GM13977 (cell line): ENCODE data around the gene MORC4.

Source experiments
- DNase-seq: peaks from one replicate; pipeline ENCODE4 v3.0.0; 2012; ENCODE audit warnings: low spot score
- CTCF ChIP-seq: IDR thresholded peaks from 2 replicates; pipeline ENCODE4 v1.5.1; 2012; ENCODE audit warnings: mild to moderate bottlenecking, control low read depth; ENCODE audit not compliant: insufficient read depth; ENCODE audit errors: extremely low read depth, missing control alignments
- in situ Hi-C: fragments of 300-500 bp; cut with MboI; formaldehyde crosslinking; loops from one replicate; pipeline ENCODE4 v1.12.0; 2022; ENCODE audit warnings: low sequenced_read_pairs, low pct_unique_long_range_greater_than_20kb, mixed read lengths, inconsistent platforms; ENCODE audit not compliant: unreplicated experiment

MORC4 gene

DNA sequence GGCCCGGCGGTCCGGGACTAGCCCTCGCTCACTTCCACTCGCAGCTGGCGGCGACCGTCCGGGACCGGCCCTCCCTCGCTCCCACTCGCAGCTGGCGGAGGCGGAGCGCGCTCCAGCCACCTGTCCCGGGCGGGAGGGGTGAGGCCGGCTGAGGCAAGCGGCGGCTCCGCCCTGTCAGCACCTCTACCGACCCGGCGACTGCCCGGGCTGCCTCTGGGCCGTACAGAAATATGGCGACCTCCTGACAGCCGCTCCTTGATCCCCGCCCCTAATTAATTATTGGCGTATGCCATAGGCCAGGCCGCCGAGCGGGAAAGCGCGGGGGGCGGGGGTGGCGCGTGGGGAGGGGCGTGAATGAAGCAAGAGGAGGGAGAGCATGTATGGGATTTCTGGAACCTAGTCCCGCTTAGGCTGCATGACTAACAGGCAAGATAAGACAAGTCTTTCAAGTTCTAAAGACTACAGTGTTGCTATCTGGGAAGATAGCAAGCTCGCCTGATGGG, at the start of gene MORC4:
MORC4 (minus strand) TSS at position 200 of the 503 bp plus-strand sequence. CDS start 243 bp downstream, outside the sequence.
- in situ Hi-C loops, result no loop called here
- TF ChIP-seq CTCF, result no peak
- DNase-seq, result peak; percentile 31

DNA sequence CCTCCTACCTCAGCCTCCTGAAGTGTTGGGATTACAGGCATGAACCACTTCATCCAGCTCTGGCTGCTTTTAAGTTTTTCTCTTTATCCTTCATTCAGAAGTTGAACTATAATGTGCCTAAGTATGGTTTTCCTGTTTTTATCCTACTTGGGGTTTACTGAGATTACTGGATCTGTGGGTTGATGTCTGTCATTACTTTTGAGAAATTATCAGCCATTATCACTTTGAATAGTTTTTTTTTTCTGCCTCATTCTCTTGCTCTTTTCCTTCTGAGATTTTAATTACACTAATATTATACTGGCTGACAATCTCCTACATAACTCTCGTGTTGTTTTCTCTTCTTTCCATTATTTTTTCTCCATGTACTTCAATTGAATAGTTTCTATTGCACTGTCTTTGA, 47.6 kb upstream of the MORC4 start:
- DNase-seq, result no peak
- in situ Hi-C loops, result no loop called here
- no peak for TF ChIP-seq CTCF

DNA sequence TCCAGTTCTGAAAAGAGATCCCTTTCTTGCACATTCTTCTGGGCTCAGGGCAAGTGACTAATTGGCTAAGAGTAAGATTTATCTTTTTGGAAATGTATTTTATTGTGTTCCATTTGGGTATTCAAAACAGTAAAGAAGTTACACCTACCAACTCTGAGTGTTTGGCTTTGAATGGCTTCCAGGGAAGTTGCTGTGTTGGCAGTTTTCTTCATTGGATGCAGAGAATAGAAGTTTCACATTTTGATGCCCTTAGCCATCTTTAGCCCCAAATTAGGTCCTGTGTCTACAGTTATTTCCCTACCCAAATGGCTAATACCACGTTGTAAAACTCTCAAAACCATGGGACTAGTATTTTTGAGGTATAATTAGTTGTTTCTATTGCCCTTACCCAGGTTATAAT, 29.7 kb upstream of the MORC4 start:
- in situ Hi-C loops, result no loop called here
- no peak for TF ChIP-seq CTCF
- DNase-seq, result no peak

DNA sequence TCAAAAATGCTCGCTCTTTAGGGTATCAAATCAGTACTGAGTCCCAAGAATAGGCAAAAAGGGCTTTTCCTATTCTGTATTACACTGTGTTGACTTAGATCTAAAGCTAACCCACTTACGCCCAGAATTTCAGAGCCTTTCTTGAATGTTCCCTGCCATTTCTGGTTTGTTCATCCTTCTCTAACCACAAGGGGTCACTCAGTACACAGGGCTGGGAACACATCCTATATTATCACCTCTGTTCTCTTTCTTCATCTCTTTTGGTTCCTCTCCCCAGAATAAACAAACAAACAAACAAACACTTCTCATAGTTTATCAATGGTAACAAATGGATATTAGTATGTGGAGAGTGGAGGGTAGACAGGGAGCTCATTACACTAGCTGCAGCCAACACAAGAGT, 25.5 kb upstream of the MORC4 start:
- peak; percentile 24 for DNase-seq
- peak; percentile 54 for TF ChIP-seq CTCF
- in situ Hi-C loops, result no loop called here

- in situ Hi-C loops, result no loop called here
- DNase-seq, result no peak
- TF ChIP-seq CTCF, result no peak
Measured at GRCh38 chrX:107014936-107015335, 14.9 kb upstream of the MORC4 start.

DNA sequence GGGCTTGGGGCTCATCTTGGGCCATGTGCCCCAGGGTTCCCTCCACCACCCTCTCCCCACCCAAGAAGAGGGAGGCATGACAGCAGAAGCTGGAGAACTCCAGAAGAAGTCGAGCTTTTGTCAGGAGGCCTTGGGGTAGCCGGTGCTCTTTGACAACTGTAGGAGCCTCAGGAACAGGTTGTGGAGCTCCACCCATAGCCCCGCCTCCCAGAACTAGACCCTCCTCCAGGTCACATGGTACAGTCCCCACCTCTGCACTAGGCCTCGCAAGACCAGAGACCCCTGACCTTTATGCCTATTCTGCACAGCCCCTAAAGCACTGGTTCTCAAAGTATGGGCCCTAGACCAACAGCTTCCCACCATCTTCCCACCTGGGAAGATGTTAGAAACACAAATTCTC, 8.0 kb upstream of the MORC4 start:
- DNase-seq, result no peak
- TF ChIP-seq CTCF, result no peak
- in situ Hi-C loops, result no loop called here
